HG03159 (cell line): Measurements from ENCODE around the gene TEX264.

Experiments used
- ATAC-seq: cut with Tn5 transposase; IDR thresholded peaks from one replicate; pipeline ENCODE4 v1.9.1; 2021; ENCODE audit warnings: mild to moderate bottlenecking, moderate library complexity; ENCODE audit not compliant: unreplicated experiment

The TEX264 gene

GRCh38 chr3:51673802-51674654 lies 3.0 kb downstream of the TEX264 start:
- no peak for ATAC-seq

- no peak for ATAC-seq
Measured at GRCh38 chr3:51675201-51675611, 4.2 kb downstream of the TEX264 start.

- ATAC-seq = no peak
Measured at GRCh38 chr3:51676102-51676640, 5.1 kb downstream of the TEX264 start.

GRCh38 chr3:51677358-51677757 lies 6.3 kb downstream of the TEX264 start:
- no peak for ATAC-seq

GRCh38 chr3:51678186-51678585 lies 7.1 kb downstream of the TEX264 start:
- ATAC-seq = no peak

- ATAC-seq = no peak
Measured at GRCh38 chr3:51678641-51679040, 7.6 kb downstream of the TEX264 start.

GRCh38 chr3:51679318-51679717 lies 8.3 kb downstream of the TEX264 start:
- ATAC-seq = no peak

- no peak for ATAC-seq
Measured at GRCh38 chr3:51679777-51680176, 8.7 kb downstream of the TEX264 start.

- ATAC-seq = no peak
Measured at GRCh38 chr3:51680196-51680595, 9.1 kb downstream of the TEX264 start.

- no peak for ATAC-seq
Measured at GRCh38 chr3:51680663-51681230, 9.7 kb downstream of the TEX264 start.

GRCh38 chr3:51681453-51681852 lies 10.4 kb downstream of the TEX264 start:
- no peak for ATAC-seq

- peak; percentile 84 for ATAC-seq
Measured at GRCh38 chr3:51682079-51682478, 11.0 kb downstream of the TEX264 start.

- no peak for ATAC-seq
Measured at GRCh38 chr3:51682526-51682925, 11.5 kb downstream of the TEX264 start.

GRCh38 chr3:51683566-51683965 lies 12.5 kb downstream of the TEX264 start:
- ATAC-seq = no peak

- ATAC-seq = no peak
Measured at GRCh38 chr3:51684971-51685751, 14.1 kb downstream of the TEX264 start.

- ATAC-seq = no peak
Measured at GRCh38 chr3:51686056-51686455, 15.0 kb downstream of the TEX264 start.

- ATAC-seq = peak; percentile 46
Measured at GRCh38 chr3:51686512-51687215, 15.6 kb downstream of the TEX264 start.

- ATAC-seq = no peak
Measured at GRCh38 chr3:51687431-51688205, 16.6 kb downstream of the TEX264 start.

GRCh38 chr3:51688206-51688600 lies 17.2 kb downstream of the TEX264 start:
- no peak for ATAC-seq

GRCh38 chr3:51691021-51691420 lies 20.0 kb downstream of the TEX264 start:
- ATAC-seq = no peak
